Esophagus (tissue), 2 donors: ENCODE data around the gene DAGLA. TPM values are rescaled to one million over a fixed set of nuclear protein-coding genes. Genes with fewer than 3 reads are reported as not detected.
"Not testable (repeated sequence)": the region's sequence is repeated elsewhere in the genome, so short reads cannot be mapped to it uniquely, and the experiment has no call there.

Experiments
- H3K27ac ChIP-seq, 2 donors: one replicate each; pipeline ENCODE4 v1.5.1; 2013; ENCODE audit warnings: low read depth in 2 of 2, mild to moderate bottlenecking in 2 of 2, inconsistent platforms in 1 of 2, low read length in 1 of 2, moderate library complexity in 1 of 2
- H3K27me3 ChIP-seq, 2 donors: one replicate each; pipeline ENCODE4 v1.6.1; 2013; ENCODE audit warnings: low read length in 2 of 2, control low read depth in 1 of 2, mild to moderate bottlenecking in 1 of 2; ENCODE audit not compliant: insufficient read depth in 2 of 2, control insufficient read depth in 1 of 2
- H3K36me3 ChIP-seq, 2 donors: one replicate each; pipeline ENCODE4 v1.6.1; 2013; ENCODE audit warnings: low read length in 1 of 2; ENCODE audit not compliant: control insufficient read depth in 2 of 2, insufficient read depth in 2 of 2
- H3K4me1 ChIP-seq, 2 donors: one replicate each; pipeline ENCODE4 v1.6.1; 2013; ENCODE audit warnings: low read length in 1 of 2; ENCODE audit not compliant: control insufficient read depth in 2 of 2, insufficient read depth in 2 of 2
- H3K4me3 ChIP-seq, 2 donors: one replicate each; pipeline ENCODE4 v1.5.1; 2013; ENCODE audit warnings: low read length in 2 of 2, mild to moderate bottlenecking in 2 of 2, low read depth in 1 of 2, moderate library complexity in 1 of 2
- H3K9me3 ChIP-seq, 2 donors: one replicate each; pipeline ENCODE4 v1.6.1; 2013; ENCODE audit warnings: mild to moderate bottlenecking in 2 of 2, low read depth in 1 of 2, low read length in 1 of 2, moderate library complexity in 1 of 2; ENCODE audit not compliant: control insufficient read depth in 2 of 2, insufficient read depth in 1 of 2
- WGBS, 2 donors: extraction: QIAGEN DNeasy Blood & Tissue Kit; methylation state at CpG; one replicate each; pipeline ENCODE4 v1.1.7; 2013; 5-methylcytosine and 5-hydroxymethylcytosine counted together
- polyA plus RNA-seq, 2 donors: library from polyadenylated mRNA; stranded (reverse); fragments of 200-250 nt; gene quantifications; one replicate each; pipeline ENCODE4 v1.2.3, GENCODE V29; 2013
- donor health status: healthy with polysubstance abuse.
- donor health status: Bipolar disorder and iron deficiency.

Gene DAGLA
- polyA plus RNA-seq, 2 donors, result 1.7 to 5.0 TPM

- no peak overlapping the region for H3K27ac ChIP-seq
- no peaks in the 10 kb centered on the region for H3K9me3 ChIP-seq
- no peak overlapping the region for H3K4me3 ChIP-seq
- no peaks in the 10 kb centered on the region for H3K36me3 ChIP-seq
- no peaks in the 10 kb centered on the region for H3K4me1 ChIP-seq
- no peaks in the 10 kb centered on the region for H3K27me3 ChIP-seq
- WGBS, 2 donors, result 53 to 61% methylated on average over 9 of the region's 9 CpGs
Measured at GRCh38 chr11:61645179-61645868, 34.9 kb upstream of the DAGLA start.

GRCh38 chr11:61647529-61647928, 32.7 kb upstream of the DAGLA start:
- WGBS, 2 donors, result 49 to 59% methylated on average over 3 of the region's 3 CpGs
- no peak overlapping the region for H3K4me3 ChIP-seq

GRCh38 chr11:61650781-61651571, 29.2 kb upstream of the DAGLA start:
- Histone ChIP-seq H3K27ac (no peak overlapping the region), H3K4me1 (no peaks in the 10 kb centered on the region)

More at GRCh38 chr11:61647529-61647928, 32.7 kb upstream of the DAGLA start:
- H3K27me3 ChIP-seq, result no peaks in the 10 kb centered on the region
- no peaks in the 10 kb centered on the region for H3K36me3 ChIP-seq
- no peak overlapping the region for H3K27ac ChIP-seq
- no peaks in the 10 kb centered on the region for H3K9me3 ChIP-seq
- no peaks in the 10 kb centered on the region for H3K4me1 ChIP-seq

GRCh38 chr11:61652135-61652534, 28.1 kb upstream of the DAGLA start:
- H3K27ac ChIP-seq, result no peak overlapping the region

More at GRCh38 chr11:61650781-61651571, 29.2 kb upstream of the DAGLA start:
- 86 to 88% methylated on average over 17 of the region's 17 CpGs for WGBS, 2 donors
- Histone ChIP-seq H3K4me3 (no peak overlapping the region), H3K27me3 (no peaks in the 10 kb centered on the region), H3K36me3 (no peaks in the 10 kb centered on the region), H3K9me3 (no peaks in the 10 kb centered on the region)

GRCh38 chr11:61654397-61654829, 25.8 kb upstream of the DAGLA start:
- no peaks in the 10 kb centered on the region for H3K27me3 ChIP-seq
- H3K4me3 ChIP-seq, result no peak overlapping the region
- H3K4me1 ChIP-seq, result no peaks in the 10 kb centered on the region
- no peak overlapping the region for H3K27ac ChIP-seq
- no peaks in the 10 kb centered on the region for H3K36me3 ChIP-seq
- WGBS, 2 donors, result 46 to 54% methylated on average over 7 of the region's 7 CpGs
- no peaks in the 10 kb centered on the region for H3K9me3 ChIP-seq

More at GRCh38 chr11:61652135-61652534, 28.1 kb upstream of the DAGLA start:
- Histone ChIP-seq H3K9me3 (no peaks in the 10 kb centered on the region), H3K27me3 (no peaks in the 10 kb centered on the region), H3K36me3 (no peaks in the 10 kb centered on the region), H3K4me1 (no peaks in the 10 kb centered on the region), H3K4me3 (no peak overlapping the region)
- 70 to 78% methylated on average over 1 of the region's 1 CpG for WGBS, 2 donors

GRCh38 chr11:61655266-61656159, 24.7 kb upstream of the DAGLA start:
- H3K9me3 ChIP-seq, H3K27me3 ChIP-seq, H3K4me3 ChIP-seq, H3K36me3 ChIP-seq, H3K27ac ChIP-seq, H3K4me1 ChIP-seq: not testable (repeated sequence)
- 52 to 58% methylated on average over 15 of the region's 17 CpGs for WGBS, 2 donors

GRCh38 chr11:61656347-61657077, 23.7 kb upstream of the DAGLA start:
- Histone ChIP-seq H3K27ac (no peak overlapping the region), H3K4me3 (no peak overlapping the region), H3K36me3 (no peaks in the 10 kb centered on the region), H3K9me3 (no peaks in the 10 kb centered on the region), H3K27me3 (no peaks in the 10 kb centered on the region), H3K4me1 (no peaks in the 10 kb centered on the region)
- 87 to 90% methylated on average over 13 of the region's 13 CpGs for WGBS, 2 donors

- Histone ChIP-seq H3K4me1 (no peaks in the 10 kb centered on the region), H3K9me3 (no peaks in the 10 kb centered on the region), H3K27me3 (no peaks in the 10 kb centered on the region), H3K4me3 (no peak overlapping the region), H3K36me3 (no peaks in the 10 kb centered on the region), H3K27ac (no peak overlapping the region)
- 63 to 66% methylated on average over 10 to 11 of the region's 11 CpGs for WGBS, 2 donors
Measured at GRCh38 chr11:61657566-61658290, 22.5 kb upstream of the DAGLA start.
